KMS-11 (cell line): ENCODE measurements around the gene DTYMK.

ENCODE experiments used
- H2AFZ ChIP-seq: fragments of 200-600 bp; sonication (generic); 2 replicates; pipeline ENCODE4 v1.6.1; 2016; ENCODE audit warnings: antibody characterized with exemption, mixed run types, low read depth
- H3K27ac ChIP-seq: fragments of 200-600 bp; sonication (generic); 2 replicates; pipeline ENCODE4 v1.6.1; 2016; ENCODE audit warnings: mild to moderate bottlenecking, mixed run types
- H3K27me3 ChIP-seq: fragments of 200-600 bp; sonication (generic); 2 replicates; pipeline ENCODE4 v1.6.1; 2017; ENCODE audit warnings: mild to moderate bottlenecking, low read depth, mixed run types, moderate library complexity; ENCODE audit not compliant: insufficient read depth
- H3K36me3 ChIP-seq: fragments of 200-600 bp; sonication (generic); 2 replicates; pipeline ENCODE4 v1.6.1; 2017; ENCODE audit warnings: mild to moderate bottlenecking, mixed run types; ENCODE audit not compliant: insufficient read depth
- H3K4me1 ChIP-seq: fragments of 200-600 bp; sonication (generic); 2 replicates; pipeline ENCODE4 v1.6.1; 2016; ENCODE audit warnings: mild to moderate bottlenecking, low read depth, mixed run types; ENCODE audit not compliant: poor library complexity, severe bottlenecking
- H3K4me2 ChIP-seq: fragments of 200-600 bp; sonication (generic); 2 replicates; pipeline ENCODE4 v1.7.0; 2016; ENCODE audit warnings: mild to moderate bottlenecking, mixed run types
- H3K4me3 ChIP-seq: fragments of 200-600 bp; sonication (generic); IDR thresholded peaks from 2 replicates; pipeline ENCODE4 v1.6.1; 2017; ENCODE audit warnings: low read depth, low read length, mixed read lengths; ENCODE audit not compliant: insufficient read depth
- H3K79me2 ChIP-seq: fragments of 200-600 bp; sonication (generic); 2 replicates; pipeline ENCODE4 v1.6.1; 2016; ENCODE audit warnings: low read depth, mixed run types; ENCODE audit not compliant: insufficient read depth
- H3K9ac ChIP-seq: fragments of 200-600 bp; sonication (generic); 2 replicates; pipeline ENCODE4 v1.6.1; 2016; ENCODE audit warnings: mild to moderate bottlenecking, mixed run types
- H4K20me1 ChIP-seq: fragments of 200-600 bp; sonication (generic); 2 replicates; pipeline ENCODE4 v1.6.1; 2016; ENCODE audit warnings: mild to moderate bottlenecking, mixed run types; ENCODE audit not compliant: insufficient read depth
- TF ChIP-seq, protein P1 (sequence below): fragments of 200-600 bp; sonication (generic); conservative IDR thresholded peaks from 2 replicates; pipeline ENCODE4 v1.6.1; 2017; ENCODE audit warnings: low read depth, mild to moderate bottlenecking, antibody characterized with exemption, low read length, moderate library complexity, mixed read lengths

The DTYMK gene

GRCh38 chr2:241654551-241654950 is 32.1 kb downstream of the DTYMK start:
- Histone ChIP-seq H2AFZ (no peak overlapping the region), H3K79me2 (peaks cover under 1% of the 10 kb centered on the region; the same call in 1 of the 2 replicates), H3K4me2 (no peak overlapping the region), H3K4me3 (no peak overlapping the region), H3K27me3 (no peaks in the 10 kb centered on the region), H3K36me3 (no peaks in the 10 kb centered on the region; the same call in 1 of the 2 replicates), H4K20me1 (no peaks in the 10 kb centered on the region), H3K4me1 (no peaks in the 10 kb centered on the region), H3K27ac (no peak overlapping the region), H3K9ac (no peak overlapping the region)
- TF ChIP-seq, protein P1, sequence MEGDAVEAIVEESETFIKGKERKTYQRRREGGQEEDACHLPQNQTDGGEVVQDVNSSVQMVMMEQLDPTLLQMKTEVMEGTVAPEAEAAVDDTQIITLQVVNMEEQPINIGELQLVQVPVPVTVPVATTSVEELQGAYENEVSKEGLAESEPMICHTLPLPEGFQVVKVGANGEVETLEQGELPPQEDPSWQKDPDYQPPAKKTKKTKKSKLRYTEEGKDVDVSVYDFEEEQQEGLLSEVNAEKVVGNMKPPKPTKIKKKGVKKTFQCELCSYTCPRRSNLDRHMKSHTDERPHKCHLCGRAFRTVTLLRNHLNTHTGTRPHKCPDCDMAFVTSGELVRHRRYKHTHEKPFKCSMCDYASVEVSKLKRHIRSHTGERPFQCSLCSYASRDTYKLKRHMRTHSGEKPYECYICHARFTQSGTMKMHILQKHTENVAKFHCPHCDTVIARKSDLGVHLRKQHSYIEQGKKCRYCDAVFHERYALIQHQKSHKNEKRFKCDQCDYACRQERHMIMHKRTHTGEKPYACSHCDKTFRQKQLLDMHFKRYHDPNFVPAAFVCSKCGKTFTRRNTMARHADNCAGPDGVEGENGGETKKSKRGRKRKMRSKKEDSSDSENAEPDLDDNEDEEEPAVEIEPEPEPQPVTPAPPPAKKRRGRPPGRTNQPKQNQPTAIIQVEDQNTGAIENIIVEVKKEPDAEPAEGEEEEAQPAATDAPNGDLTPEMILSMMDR: no peak

- Histone ChIP-seq H3K4me2 (no peak overlapping the region), H4K20me1 (peaks cover 3% of the 10 kb centered on the region; the same call in 1 of the 2 replicates), H3K79me2 (peaks cover 12% of the 10 kb centered on the region; the same call in 1 of the 2 replicates), H2AFZ (no peak overlapping the region), H3K27ac (no peak overlapping the region), H3K9ac (no peak overlapping the region), H3K36me3 (no peaks in the 10 kb centered on the region), H3K4me3 (no peak overlapping the region), H3K27me3 (no peaks in the 10 kb centered on the region), H3K4me1 (no peaks in the 10 kb centered on the region)
- TF ChIP-seq, protein P1: no peak
These were observed 33.3 kb downstream of the DTYMK start for GRCh38 chr2:241653210-241653750.

GRCh38 chr2:241652722-241653121 is 33.9 kb downstream of the DTYMK start:
- no peaks in the 10 kb centered on the region for H3K4me1 ChIP-seq
- no peak overlapping the region for H3K4me3 ChIP-seq
- peaks cover 12% of the 10 kb centered on the region; the same call in 1 of the 2 replicates for H3K79me2 ChIP-seq
- no peak overlapping the region for H3K9ac ChIP-seq
- H3K27me3 ChIP-seq: no peaks in the 10 kb centered on the region
- H3K27ac ChIP-seq: no peak overlapping the region
- H3K36me3 ChIP-seq: no peaks in the 10 kb centered on the region
- H3K4me2 ChIP-seq: no peak overlapping the region
- TF ChIP-seq, protein P1: no peak
- peaks cover 3% of the 10 kb centered on the region; the same call in 1 of the 2 replicates for H4K20me1 ChIP-seq
- H2AFZ ChIP-seq: no peak overlapping the region

DNA sequence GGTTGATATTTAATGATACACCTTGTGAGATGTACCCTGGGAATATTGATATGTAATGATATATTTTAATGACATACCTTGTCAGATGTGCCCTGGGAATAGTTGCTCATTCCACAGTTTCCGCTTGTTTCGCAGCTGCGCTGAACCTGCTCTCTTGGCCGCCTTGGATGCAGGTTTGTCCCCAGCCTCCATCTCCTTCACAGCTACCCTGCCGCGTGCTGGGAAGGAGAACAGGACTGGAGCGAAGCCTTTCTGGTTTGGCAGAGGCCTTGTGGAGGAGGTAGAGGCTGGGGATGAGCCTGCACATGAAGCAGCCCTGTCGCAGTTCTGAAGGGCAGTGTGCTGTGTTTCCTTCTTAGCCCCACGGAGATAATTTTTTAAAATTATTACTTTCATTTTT is 34.5 kb downstream of the DTYMK start:
- Histone ChIP-seq H4K20me1 (peaks cover 3% of the 10 kb centered on the region; the same call in 1 of the 2 replicates), H3K27me3 (no peaks in the 10 kb centered on the region), H3K27ac (no peak overlapping the region), H3K4me1 (no peaks in the 10 kb centered on the region), H3K79me2 (peaks cover 13% of the 10 kb centered on the region; the same call in 1 of the 2 replicates), H3K4me2 (no peak overlapping the region), H2AFZ (no peak overlapping the region), H3K4me3 (no peak overlapping the region), H3K36me3 (no peaks in the 10 kb centered on the region), H3K9ac (no peak overlapping the region)
- TF ChIP-seq, protein P1: no peak
